ENCODE results near the gene YTHDC1. TPM values are rescaled to one million over a fixed set of nuclear protein-coding genes. Genes with fewer than 3 reads are reported as not detected.

The YTHDC1 gene
- total and polyA plus RNA-seq, 2 of the 8 experiments (the other 6 are each of a cell fraction or from before 2014, with no cell fraction given), result 25.7 to 89.5 TPM

DNA sequence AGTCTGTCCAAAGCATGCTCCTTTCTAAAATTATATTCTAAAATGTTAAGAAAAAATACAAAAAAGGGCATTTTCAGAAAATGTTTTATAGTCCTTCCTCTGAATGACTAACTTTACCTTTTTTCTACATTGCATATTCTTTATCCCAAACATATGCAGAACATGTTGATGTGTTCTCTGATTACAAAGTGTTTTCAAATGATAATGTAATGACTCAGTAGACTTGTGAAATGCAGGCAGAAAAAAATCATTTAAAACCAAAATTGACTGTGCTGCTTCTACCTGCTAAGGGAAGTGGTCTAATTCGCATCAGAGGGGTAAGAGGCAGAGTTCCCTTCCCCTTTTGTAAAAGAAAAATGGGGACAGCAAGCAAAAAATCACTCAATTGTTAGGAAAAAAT lies 22.7 kb upstream of the YTHDC1 start:
- H4K91ac ChIP-seq (replicated peaks; ENCODE audit: insufficient read length, low read length), result no peak overlapping the region
- WGBS, 2 experiments (ENCODE audit: extremely low coverage in 1 of 2, insufficient coverage in 1 of 2, insufficient read length in 1 of 2, insufficient replicate concordance in 2 of 2, low coverage in 1 of 2, low lambda C conversion rate in 2 of 2, missing lambda C conversion rate in 1 of 2), result 5% methylated on average over 1 of the region's 1 CpG; no CpG with 5 or more reads in 1 of the 2 experiments
- no peaks in the 10 kb centered on the region for H3K23me2 ChIP-seq (ENCODE audit: low read depth, low read length)
- peak overlapping the region; percentile 68 for H4K5ac ChIP-seq (ENCODE audit: insufficient read length, low read depth, low read length)
- no peak overlapping the region; the same call in 1 of the 2 replicates for H3K18ac ChIP-seq (ENCODE audit: extremely low read depth, low read length)
- H3K36me3 ChIP-seq (ENCODE audit: control insufficient read depth in 2 of 4, insufficient read depth in 4 of 4, low read length in 3 of 4), result no peaks in the 10 kb centered on the region
- no peak overlapping the region for H3K23ac ChIP-seq (ENCODE audit: insufficient read length)
- H2BK5ac ChIP-seq (ENCODE audit: low read depth, low read length), result no peak overlapping the region
- no peak overlapping the region for H3K4ac ChIP-seq (replicated peaks; ENCODE audit: insufficient read length, low read depth, low read length)
- H3K27ac ChIP-seq (ENCODE audit: low read depth, low read length), result no peak overlapping the region; the same call in 1 of the 2 replicates
- DNase-seq (ENCODE audit: low read depth in 1 of 2, low spot score in 2 of 2), result no peak
- no peak overlapping the region for H2BK15ac ChIP-seq (ENCODE audit: low read length)
- peak overlapping the region; percentile 10 for H2BK120ac ChIP-seq (replicated peaks; ENCODE audit: low read depth, low read length)
- H3K27me3 ChIP-seq (replicated peaks in 1 of 4; ENCODE audit: control insufficient read depth in 3 of 4, extremely low read depth in 1 of 4, insufficient read depth in 3 of 4, low read length in 3 of 4), result peaks cover 3 to 8% (median 5%) of the 10 kb centered on the region in 4 experiments; a peak in 5 of 7 replicates
- no peak overlapping the region for H2AK5ac ChIP-seq (ENCODE audit: low read depth, low read length)
- CTCF ChIA-PET (ENCODE audit: partially characterized antibody), result interaction anchor here (0.9 to 1.4 kb wide), 2 partner anchors 19 to 22 kb away, joined by 4 read pairs; no protein-coding TSS in a partner anchor
- no peak overlapping the region for H3K9ac ChIP-seq (replicated peaks in 1 of 4; ENCODE audit: extremely low read depth in 1 of 4, low read depth in 3 of 4, low read length in 3 of 4)
- no peaks in the 10 kb centered on the region for H3K9me3 ChIP-seq (ENCODE audit: insufficient read depth in 2 of 2, low read depth in 1 of 2, low read length in 1 of 2)
- H3K4me1 ChIP-seq (replicated peaks in 1 of 4; ENCODE audit: control insufficient read depth in 3 of 4, insufficient read depth in 4 of 4, low read length in 3 of 4), result peaks cover 4 to 15% (median 6%) of the 10 kb centered on the region in 4 experiments
- no peak overlapping the region for H2AFZ ChIP-seq (ENCODE audit: low read length)
- H3K56ac ChIP-seq (replicated peaks; ENCODE audit: insufficient read length, low read depth, low read length), result no peak overlapping the region
- H2BK12ac ChIP-seq (ENCODE audit: low read depth, low read length), result no peak overlapping the region
- H3K14ac ChIP-seq (ENCODE audit: insufficient read length), result no peak overlapping the region
- no peaks in the 10 kb centered on the region for H4K20me1 ChIP-seq (replicated peaks in 1 of 2; ENCODE audit: control insufficient read depth in 1 of 2, insufficient read depth in 2 of 2, low read length in 2 of 2)
- FAIRE-seq, result no peak
- POLR2A ChIA-PET (ENCODE audit: partially characterized antibody), result interaction anchor here (0.6 kb wide), 1 partner anchor 15 kb away, joined by 3 read pairs; no protein-coding TSS in a partner anchor
- H2BK20ac ChIP-seq (ENCODE audit: low read length), result no peak overlapping the region
- peak overlapping the region in 1 of 4 experiments; percentile 50; a peak in 1 of 8 replicates for H3K4me3 ChIP-seq (ENCODE audit: extremely low read depth in 1 of 4, insufficient read depth in 2 of 4, low read depth in 3 of 4, low read length in 4 of 4)
- no peaks in the 10 kb centered on the region for H3K79me2 ChIP-seq (ENCODE audit: control insufficient read depth in 1 of 2, insufficient read depth in 2 of 2, low read length in 2 of 2)
- H3K79me1 ChIP-seq (ENCODE audit: low read depth, low read length), result no peaks in the 10 kb centered on the region
- H3K4me2 ChIP-seq (ENCODE audit: insufficient read depth in 1 of 2, low read depth in 2 of 2, low read length in 2 of 2), result peak overlapping the region; percentile 66 to 67; a peak in 3 of 4 replicates
- TF ChIP-seq CBX5 (IDR thresholded peaks at IDR 0.05; ENCODE audit: low read depth, low read length), result no peak
- no peak for TF ChIP-seq RFX5 (IDR thresholded peaks at IDR 0.05; ENCODE audit: borderline replicate concordance, low read depth, low read length)
- TF ChIP-seq SUZ12 (IDR thresholded peaks at IDR 0.05; ENCODE audit: low read length), result no peak
- TF ChIP-seq KDM4A (IDR thresholded peaks at IDR 0.05; ENCODE audit: low read depth, low read length, severe bottlenecking), result no peak
- no peak for TF ChIP-seq CEBPB (IDR thresholded peaks at IDR 0.05; ENCODE audit: low read depth, low read length)
- TF ChIP-seq RBBP5 (IDR thresholded peaks at IDR 0.05; ENCODE audit: borderline replicate concordance, low read depth, low read length), result no peak
- no peak for TF ChIP-seq TAF7 (optimal IDR thresholded peaks at IDR 0.05; ENCODE audit: borderline replicate concordance, low read depth, low read length)
- TF ChIP-seq SP4 (IDR thresholded peaks at IDR 0.05; ENCODE audit: low read length), result no peak
- TF ChIP-seq CREB1 (IDR thresholded peaks at IDR 0.05), result no peak
- no peak for TF ChIP-seq SP1 (IDR thresholded peaks at IDR 0.05; ENCODE audit: low read depth, low read length)
- no peak for TF ChIP-seq RNF2 (IDR thresholded peaks at IDR 0.05; ENCODE audit: borderline replicate concordance, low read depth, low read length, missing control alignments, poor library complexity, severe bottlenecking)
- no peak overlapping the region for H4K8ac ChIP-seq (ENCODE audit: extremely low read depth, insufficient read depth, low read length)

Data from H1 (cell line).